ENCODE data around the gene ERBB4.

ERBB4 gene

DNA sequence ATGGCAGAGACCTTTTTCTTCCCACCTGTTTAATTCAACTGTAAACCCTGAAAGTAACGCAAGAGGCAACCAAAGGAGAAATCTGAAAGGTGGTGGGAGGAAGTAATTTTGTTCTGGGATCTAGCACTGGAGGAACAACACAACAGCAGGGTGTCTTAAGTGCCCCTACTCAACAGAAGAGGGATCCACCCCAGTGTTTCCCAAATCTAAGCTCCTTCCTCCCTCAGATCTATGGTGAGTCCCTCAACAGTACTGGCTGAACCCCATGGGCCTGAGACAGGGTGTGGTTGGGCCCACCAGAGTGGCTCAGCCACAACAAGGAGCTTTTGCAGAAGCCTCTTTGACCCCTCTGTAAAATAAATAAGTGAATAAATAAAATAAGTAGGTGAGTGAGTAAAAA is 790.3 kb downstream of the ERBB4 start:
- Histone ChIP-seq H3K23ac (ENCODE audit: low read depth, low read length, poor library complexity) (no peak overlapping the region), H3K79me1 (ENCODE audit: low read depth, low read length) (no peaks in the 10 kb centered on the region), H3K36me3 (replicated peaks in 1 of 2; ENCODE audit: control insufficient read depth in 2 of 2, insufficient read depth in 2 of 2, low read length in 2 of 2) (no peaks in the 10 kb centered on the region), H2AK5ac (ENCODE audit: low read depth, low read length) (no peak overlapping the region), H4K8ac (ENCODE audit: low read depth, low read length) (no peak overlapping the region), H2BK5ac (ENCODE audit: low read length) (no peak overlapping the region), H2BK12ac (ENCODE audit: low read length) (no peak overlapping the region), H3K14ac (ENCODE audit: low read length) (no peak overlapping the region), H2BK15ac (ENCODE audit: low read length) (no peak overlapping the region), H3K4me1 (ENCODE audit: control insufficient read depth in 2 of 2, insufficient read depth in 1 of 2, low read depth in 1 of 2, low read length in 2 of 2) (peaks cover 2 to 11% of the 10 kb centered on the region in 2 donors), H3K4me3 (ENCODE audit: low read length in 2 of 2) (no peak overlapping the region), H3K9me3 (replicated peaks in 1 of 2; ENCODE audit: control insufficient read depth in 2 of 2, insufficient read depth in 1 of 2, low read depth in 1 of 2, low read length in 2 of 2) (no peaks in the 10 kb centered on the region), H2BK120ac (ENCODE audit: low read depth, low read length) (no peak overlapping the region), H3K27ac (replicated peaks; ENCODE audit: low read length) (no peak overlapping the region), H4K91ac (ENCODE audit: low read depth, low read length, poor library complexity) (no peak overlapping the region), H3K18ac (ENCODE audit: low read length) (no peak overlapping the region), H3K27me3 (ENCODE audit: control insufficient read depth in 3 of 3, insufficient read depth in 3 of 3, low read depth in 1 of 3, low read length in 3 of 3) (no peaks in the 10 kb centered on the region), H3K4ac (ENCODE audit: low read length) (no peak overlapping the region), H3K9ac (ENCODE audit: low read depth, low read length, poor library complexity) (no peak overlapping the region), H2AFZ (ENCODE audit: low read length) (no peak overlapping the region), H3K4me2 (ENCODE audit: insufficient read depth, low read length, poor library complexity, severe bottlenecking) (no peak overlapping the region)
- no CpG with 5 or more reads among the region's 1 CpG for WGBS, 2 donors (ENCODE audit: extremely low coverage in 2 of 2, insufficient read length in 2 of 2, insufficient replicate concordance in 1 of 2)
- DNase-seq (ENCODE audit: low spot score): no peak

DNA sequence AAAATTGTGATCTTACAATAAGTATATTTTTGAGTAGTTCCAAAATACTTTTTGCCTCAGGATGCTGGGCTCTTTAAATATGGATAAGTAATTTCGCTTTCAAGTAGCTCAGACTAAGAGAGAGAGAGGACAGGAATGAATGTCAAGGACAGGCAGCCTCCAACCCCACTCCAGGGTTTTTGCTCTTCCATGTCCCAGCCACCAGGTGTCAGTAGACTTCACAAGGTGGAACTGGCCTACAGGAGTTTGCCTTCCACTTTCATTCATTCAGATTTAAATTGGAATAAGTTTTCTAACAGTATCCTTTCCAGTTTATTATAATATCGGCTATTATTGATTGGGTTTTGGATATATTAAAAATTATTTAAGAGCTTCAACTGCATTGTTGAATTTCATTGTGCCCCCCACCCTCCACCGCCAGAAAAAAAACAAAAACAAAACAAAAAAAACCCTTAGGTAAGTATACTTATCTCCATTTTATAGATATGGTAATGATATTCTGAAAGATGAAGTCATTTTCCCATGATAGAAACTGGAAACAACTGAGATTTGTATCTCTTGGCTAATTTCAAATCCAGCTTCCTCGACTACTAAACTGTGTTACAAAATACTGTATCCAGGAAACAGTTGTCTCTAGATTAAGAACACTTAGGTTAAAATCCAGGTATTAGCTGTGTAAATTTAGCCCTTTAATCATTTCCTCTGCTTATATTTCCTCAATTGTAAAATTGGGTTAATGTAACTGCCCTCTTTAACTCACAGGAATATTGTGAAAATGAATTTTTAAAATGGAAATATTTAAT is 793.1 kb downstream of the ERBB4 start:
- no peak overlapping the region for H3K4me2 ChIP-seq (ENCODE audit: insufficient read depth, low read length, poor library complexity, severe bottlenecking)
- no peak overlapping the region for H2AK5ac ChIP-seq (ENCODE audit: low read depth, low read length)
- no CpG with 5 or more reads among the region's 4 CpGs for WGBS, 2 donors (ENCODE audit: extremely low coverage in 2 of 2, insufficient read length in 2 of 2, insufficient replicate concordance in 1 of 2)
- no peaks in the 10 kb centered on the region for H3K9me3 ChIP-seq (replicated peaks in 1 of 2; ENCODE audit: control insufficient read depth in 2 of 2, insufficient read depth in 1 of 2, low read depth in 1 of 2, low read length in 2 of 2)
- H4K8ac ChIP-seq (ENCODE audit: low read depth, low read length): no peak overlapping the region
- H4K91ac ChIP-seq (ENCODE audit: low read depth, low read length, poor library complexity): no peak overlapping the region
- H3K23ac ChIP-seq (ENCODE audit: low read depth, low read length, poor library complexity): no peak overlapping the region
- no peaks in the 10 kb centered on the region for H3K27me3 ChIP-seq (ENCODE audit: control insufficient read depth in 3 of 3, insufficient read depth in 3 of 3, low read depth in 1 of 3, low read length in 3 of 3)
- DNase-seq (ENCODE audit: low spot score): peak; percentile 66
- H2AFZ ChIP-seq (ENCODE audit: low read length): no peak overlapping the region
- no peak overlapping the region for H3K9ac ChIP-seq (ENCODE audit: low read depth, low read length, poor library complexity)
- no peak overlapping the region for H3K14ac ChIP-seq (ENCODE audit: low read length)
- H2BK5ac ChIP-seq (ENCODE audit: low read length): no peak overlapping the region
- no peak overlapping the region for H2BK12ac ChIP-seq (ENCODE audit: low read length)
- H3K4ac ChIP-seq (ENCODE audit: low read length): no peak overlapping the region
- H3K27ac ChIP-seq (replicated peaks; ENCODE audit: low read length): no peak overlapping the region
- H3K36me3 ChIP-seq (replicated peaks in 1 of 2; ENCODE audit: control insufficient read depth in 2 of 2, insufficient read depth in 2 of 2, low read length in 2 of 2): no peaks in the 10 kb centered on the region
- H2BK120ac ChIP-seq (ENCODE audit: low read depth, low read length): no peak overlapping the region
- H3K79me1 ChIP-seq (ENCODE audit: low read depth, low read length): no peaks in the 10 kb centered on the region
- peaks cover 4 to 15% of the 10 kb centered on the region in 2 donors for H3K4me1 ChIP-seq (ENCODE audit: control insufficient read depth in 2 of 2, insufficient read depth in 1 of 2, low read depth in 1 of 2, low read length in 2 of 2)
- no peak overlapping the region for H3K4me3 ChIP-seq (ENCODE audit: low read length in 2 of 2)
- no peak overlapping the region for H2BK15ac ChIP-seq (ENCODE audit: low read length)
- no peak overlapping the region for H3K18ac ChIP-seq (ENCODE audit: low read length)

DNA sequence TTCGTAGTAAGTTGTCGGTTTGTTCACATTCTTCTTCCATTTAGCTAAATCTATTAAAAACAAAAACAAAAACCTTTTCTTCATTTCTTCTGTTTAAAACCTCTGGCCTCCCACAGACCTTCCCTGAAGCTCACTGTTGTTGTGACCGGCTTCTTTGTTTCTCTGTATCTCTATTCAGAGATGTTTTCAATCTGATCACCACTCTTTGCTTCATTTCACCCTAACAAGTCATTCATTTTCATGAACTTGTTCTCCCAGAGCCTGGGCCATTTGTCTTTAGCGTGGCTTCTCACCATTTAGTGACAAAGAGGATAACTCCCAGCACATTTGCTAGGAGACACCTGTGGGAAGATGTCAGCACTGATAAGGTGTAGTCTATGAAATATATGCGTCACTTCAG is 794.2 kb downstream of the ERBB4 start:
- Histone ChIP-seq H3K79me1 (ENCODE audit: low read depth, low read length) (no peaks in the 10 kb centered on the region), H3K18ac (ENCODE audit: low read length) (no peak overlapping the region), H2BK120ac (ENCODE audit: low read depth, low read length) (no peak overlapping the region), H4K8ac (ENCODE audit: low read depth, low read length) (no peak overlapping the region), H3K4ac (ENCODE audit: low read length) (no peak overlapping the region), H2BK5ac (ENCODE audit: low read length) (no peak overlapping the region), H2AK5ac (ENCODE audit: low read depth, low read length) (no peak overlapping the region), H3K36me3 (replicated peaks in 1 of 2; ENCODE audit: control insufficient read depth in 2 of 2, insufficient read depth in 2 of 2, low read length in 2 of 2) (no peaks in the 10 kb centered on the region), H3K4me1 (ENCODE audit: control insufficient read depth in 2 of 2, insufficient read depth in 1 of 2, low read depth in 1 of 2, low read length in 2 of 2) (peaks cover 4 to 15% of the 10 kb centered on the region in 2 donors), H3K4me3 (ENCODE audit: low read length in 2 of 2) (no peak overlapping the region), H3K14ac (ENCODE audit: low read length) (no peak overlapping the region), H3K27me3 (ENCODE audit: control insufficient read depth in 3 of 3, insufficient read depth in 3 of 3, low read depth in 1 of 3, low read length in 3 of 3) (no peaks in the 10 kb centered on the region), H3K23ac (ENCODE audit: low read depth, low read length, poor library complexity) (no peak overlapping the region), H2BK12ac (ENCODE audit: low read length) (no peak overlapping the region), H3K9me3 (replicated peaks in 1 of 2; ENCODE audit: control insufficient read depth in 2 of 2, insufficient read depth in 1 of 2, low read depth in 1 of 2, low read length in 2 of 2) (no peaks in the 10 kb centered on the region), H4K91ac (ENCODE audit: low read depth, low read length, poor library complexity) (no peak overlapping the region), H3K27ac (replicated peaks; ENCODE audit: low read length) (no peak overlapping the region), H3K9ac (ENCODE audit: low read depth, low read length, poor library complexity) (no peak overlapping the region), H2AFZ (ENCODE audit: low read length) (no peak overlapping the region), H3K4me2 (ENCODE audit: insufficient read depth, low read length, poor library complexity, severe bottlenecking) (no peak overlapping the region), H2BK15ac (ENCODE audit: low read length) (no peak overlapping the region)
- DNase-seq (ENCODE audit: low spot score): peak; percentile 43
- no CpG with 5 or more reads among the region's 5 CpGs for WGBS, 2 donors (ENCODE audit: extremely low coverage in 2 of 2, insufficient read length in 2 of 2, insufficient replicate concordance in 1 of 2)

DNA sequence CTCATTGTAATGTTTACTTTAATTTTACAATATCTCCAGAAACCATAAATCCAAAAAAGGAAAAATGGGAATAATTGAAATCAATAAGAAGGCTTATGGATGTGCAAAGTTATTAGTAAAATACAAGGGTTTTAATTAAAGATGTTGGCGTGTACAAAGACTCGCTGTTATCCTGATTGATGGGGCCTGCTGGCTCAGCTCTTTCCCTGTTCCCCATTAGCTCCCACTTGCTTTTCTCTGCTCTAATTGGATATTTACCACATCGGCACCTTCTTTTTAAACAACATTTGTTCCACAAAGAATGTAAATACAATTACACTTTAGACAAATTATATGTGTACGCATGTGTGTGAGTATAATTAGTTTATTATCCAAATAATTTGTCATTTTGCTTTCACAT is 796.6 kb downstream of the ERBB4 start:
- Histone ChIP-seq H3K4me2 (ENCODE audit: insufficient read depth, low read length, poor library complexity, severe bottlenecking) (no peak overlapping the region), H3K4me1 (ENCODE audit: control insufficient read depth in 2 of 2, insufficient read depth in 1 of 2, low read depth in 1 of 2, low read length in 2 of 2) (peaks cover 4 to 15% of the 10 kb centered on the region in 2 donors), H2BK15ac (ENCODE audit: low read length) (no peak overlapping the region), H4K8ac (ENCODE audit: low read depth, low read length) (no peak overlapping the region), H3K36me3 (replicated peaks in 1 of 2; ENCODE audit: control insufficient read depth in 2 of 2, insufficient read depth in 2 of 2, low read length in 2 of 2) (no peaks in the 10 kb centered on the region), H3K27ac (replicated peaks; ENCODE audit: low read length) (no peak overlapping the region), H3K9ac (ENCODE audit: low read depth, low read length, poor library complexity) (no peak overlapping the region), H3K14ac (ENCODE audit: low read length) (no peak overlapping the region), H3K9me3 (replicated peaks in 1 of 2; ENCODE audit: control insufficient read depth in 2 of 2, insufficient read depth in 1 of 2, low read depth in 1 of 2, low read length in 2 of 2) (no peaks in the 10 kb centered on the region), H2AFZ (ENCODE audit: low read length) (no peak overlapping the region), H4K91ac (ENCODE audit: low read depth, low read length, poor library complexity) (no peak overlapping the region), H3K18ac (ENCODE audit: low read length) (no peak overlapping the region), H2BK12ac (ENCODE audit: low read length) (no peak overlapping the region), H3K79me1 (ENCODE audit: low read depth, low read length) (no peaks in the 10 kb centered on the region), H2BK5ac (ENCODE audit: low read length) (no peak overlapping the region), H2AK5ac (ENCODE audit: low read depth, low read length) (no peak overlapping the region), H3K27me3 (ENCODE audit: control insufficient read depth in 3 of 3, insufficient read depth in 3 of 3, low read depth in 1 of 3, low read length in 3 of 3) (no peaks in the 10 kb centered on the region), H3K4ac (ENCODE audit: low read length) (no peak overlapping the region), H3K4me3 (ENCODE audit: low read length in 2 of 2) (no peak overlapping the region), H3K23ac (ENCODE audit: low read depth, low read length, poor library complexity) (no peak overlapping the region), H2BK120ac (ENCODE audit: low read depth, low read length) (no peak overlapping the region)
- peak; percentile 20 for DNase-seq (ENCODE audit: low spot score)
- no CpG with 5 or more reads among the region's 4 CpGs for WGBS, 2 donors (ENCODE audit: extremely low coverage in 2 of 2, insufficient read length in 2 of 2, insufficient replicate concordance in 1 of 2)

All from neuronal stem cell (in vitro differentiated cells).